ENCODE results near the gene H6PD.

- TF ChIP-seq CTCF (IDR thresholded peaks at IDR 0.05), result peak in 1 of 4 experiments; percentile 17
- no peak for TF ChIP-seq POLR2A (IDR thresholded peaks at IDR 0.05)
- TF ChIP-seq EP300 (IDR thresholded peaks at IDR 0.05), result no peak
- peak; percentile 98 for TF ChIP-seq POLR2AphosphoS5 (IDR thresholded peaks at IDR 0.05)
Observed at GRCh38 chr1:9233241-9233941, 1.2 kb upstream of the H6PD start.

Data from gastroesophageal sphincter (tissue), 3 donors.